Heart left ventricle (tissue), 16 donors: Measurements from ENCODE around the gene GATA5. TPM values are rescaled to one million over a fixed set of nuclear protein-coding genes. Genes with fewer than 3 reads are reported as not detected.
A peak's percentile ranks its signal among the peaks of the same experiment; 100 is the strongest.

Experiments used
- ATAC-seq, 4 donors: fragments of 200-7000 bp; cut with Tn5 transposase; one replicate each; pipeline ENCODE4 v1.9.1; 2020 to 2022; ENCODE audit warnings: moderate library complexity in 4 of 4, mild to moderate bottlenecking in 3 of 4, moderate number of reproducible peaks in 1 of 4
- DNase-seq, 5 donors: peaks; one replicate each; pipeline ENCODE4 v3.0.0-alpha.2; 2020
- H3K27ac ChIP-seq, 12 donors: fragments of 200-600 bp; sonication (generic) in 4 of 12; one replicate each; pipeline versions ENCODE4 v1.5.0 to v1.8.0; 2016 to 2022; ENCODE audit warnings: mild to moderate bottlenecking in 2 of 12
- H3K27me3 ChIP-seq, 9 donors: fragments of 200-600 bp; sonication (generic) in 2 of 9; one replicate each; pipeline versions ENCODE4 v1.5.1 to v1.8.0; 2016 to 2022; ENCODE audit warnings: mild to moderate bottlenecking in 3 of 9
- H3K36me3 ChIP-seq, 9 donors: fragments of 200-600 bp; sonication (generic) in 2 of 9; one replicate each; pipeline versions ENCODE4 v1.5.0 to v1.8.0; 2018 to 2022; ENCODE audit warnings: mild to moderate bottlenecking in 2 of 9
- H3K4me1 ChIP-seq, 12 donors: fragments of 200-600 bp; sonication (generic) in 4 of 12; one replicate each; pipeline versions ENCODE4 v1.5.0 to v1.8.0; 2016 to 2022; ENCODE audit warnings: mild to moderate bottlenecking in 3 of 12
- H3K4me3 ChIP-seq, 12 donors: fragments of 200-600 bp; sonication (generic) in 4 of 12; one replicate each; pipeline versions ENCODE4 v1.5.0 to v1.8.0; 2017 to 2022; ENCODE audit warnings: mild to moderate bottlenecking in 9 of 12, moderate library complexity in 4 of 12
- H3K9me3 ChIP-seq, 12 donors: fragments of 200-600 bp; sonication (generic) in 4 of 12; one replicate each; pipeline versions ENCODE4 v1.5.0 to v1.8.0; 2016 to 2022; ENCODE audit warnings: mild to moderate bottlenecking in 1 of 12
- CTCF ChIP-seq, 12 donors: fragments of 200-600 bp; sonication (generic) in 4 of 12; IDR thresholded peaks; one replicate each; pipeline versions ENCODE4 v1.5.0 to v1.8.0; 2018 to 2022; ENCODE audit warnings: antibody characterized with exemption in 12 of 12, mild to moderate bottlenecking in 5 of 12
- POLR2A ChIP-seq, 2 donors: fragments of 450-650 bp; IDR thresholded peaks; one replicate each; pipeline ENCODE4 v1.6.1; 2017; ENCODE audit warnings: antibody characterized with exemption in 2 of 2, mild to moderate bottlenecking in 2 of 2, moderate library complexity in 2 of 2
- WGBS, 4 donors: extraction: QIAGEN DNeasy Blood & Tissue Kit in 2 of 4; methylation state at CpG; one replicate each; pipeline versions ENCODE4 v1.1.5 to v1.1.7; 2013 to 2018; 5-methylcytosine and 5-hydroxymethylcytosine counted together
- intact Hi-C, 10 donors: fragments of 100-400 bp; cut with DNase I; formaldehyde crosslinking; loops; one replicate each; pipeline versions ENCODE4 v1.11.1 to v1.14.2; 2022
- polyA plus RNA-seq, 2 donors: library from polyadenylated mRNA; stranded (reverse); fragments of 200-250 nt; gene quantifications; one replicate each; pipeline ENCODE4 v1.2.3, GENCODE V29; 2013
- total RNA-seq, 9 donors: library from RNA; depleted of rRNA in 2 of 9; stranded (reverse); fragments of >200 nt in 2 of 9; fragmentation: NEBNext Ultra II Directional in 3 of 9; extraction: Animal tissue kit (Norgen Biotek cat#: 25700) in 3 of 9; gene quantifications; one replicate each; pipeline versions ENCODE4 v1.1.0 to v1.2.4, GENCODE V29; 2016 to 2023
- donor health status: ischemic (EF 13 %, LVEDD 7.1; RV severe dilation, severe dysfunction).
- donor health status: healthy with polysubstance abuse.
- donor health status: DM: no; HTN: yes; CAD: no.
- donor health status: DM: no; HTN: no; CAD: no.
- donor health status: ischemic (EF 25% LVEDD 6.9; RV normal size, moderate dysfunction).
- donor health status: ischemic (EF 25% LVEDD 5.7; RV mildly dilated, moderate dysfunction).
- donor health status: healthy.
- donor health status: DM: yes; HTN: yes; CAD: no.
- donor health status: ischemic (EF 35%, LVEDD 5.7; RV mildly dilated, moderate dysfunction).
- donor health status: nonischemic (EF 11% LVEDD 7.7; RV severe dilation, severe dysfunction).
- donor health status: DM: yes; HTN: yes; CAD: no.
- donor health status: PGD.
- donor health status: ischemic (EF 29% LVEDD 5.4; RV normal size, mild dysfunction).
- donor health status: nonischemic (EF 23%, LVEDD 6.1; RV moderate dilation, normal function).

Gene GATA5
- total and polyA plus RNA-seq, 11 donors = 0.21 to 7.4 (median 0.98) TPM

- no peak for DNase-seq
- TF ChIP-seq CTCF (IDR thresholded peaks at IDR 0.05) = no peak
- TF ChIP-seq POLR2A (IDR thresholded peaks at IDR 0.05) = no peak
- 80 to 91% (median 87%) methylated on average over 24 to 25 of the region's 25 CpGs for WGBS, 4 donors
- intact Hi-C loops = no loop called here
- Histone ChIP-seq H3K36me3 (no peaks in the 10 kb centered on the region), H3K9me3 (no peaks in the 10 kb centered on the region), H3K4me3 (no peak overlapping the region), H3K27me3 (peaks cover 0 to 12% (median 2%) of the 10 kb centered on the region in 9 donors), H3K4me1 (peaks cover 0 to 14% (median 4%) of the 10 kb centered on the region in 12 donors), H3K27ac (no peak overlapping the region)
- no peak for ATAC-seq
These were observed 12.0 kb downstream of the GATA5 start for GRCh38 chr20:62463651-62464424.

GRCh38 chr20:62462976-62463592, 12.7 kb downstream of the GATA5 start:
- intact Hi-C loops = no loop called here
- peaks cover 0 to 14% (median 4%) of the 10 kb centered on the region in 12 donors for H3K4me1 ChIP-seq
- H3K36me3 ChIP-seq = no peaks in the 10 kb centered on the region
- peaks cover 0 to 11% (median 4%) of the 10 kb centered on the region in 9 donors for H3K27me3 ChIP-seq
- WGBS, 4 donors = 71 to 83% (median 78%) methylated on average over 15 of the region's 15 CpGs
- H3K27ac ChIP-seq = no peak overlapping the region
- DNase-seq (no peak), ATAC-seq (no peak)
- no peak for TF ChIP-seq POLR2A (IDR thresholded peaks at IDR 0.05)
- no peak for TF ChIP-seq CTCF (IDR thresholded peaks at IDR 0.05)
- no peak overlapping the region for H3K4me3 ChIP-seq
- no peaks in the 10 kb centered on the region for H3K9me3 ChIP-seq

GRCh38 chr20:62461834-62462233, 14.0 kb downstream of the GATA5 start:
- H3K27me3 ChIP-seq = peaks cover 0 to 18% (median 4%) of the 10 kb centered on the region in 9 donors
- H3K4me1 ChIP-seq = peaks cover 0 to 14% (median 4%) of the 10 kb centered on the region in 12 donors
- 83 to 86% (median 85%) methylated on average over 3 to 13 of the region's 13 CpGs for WGBS, 4 donors
- no peaks in the 10 kb centered on the region for H3K9me3 ChIP-seq
- DNase-seq = no peak
- H3K36me3 ChIP-seq = no peaks in the 10 kb centered on the region
- ATAC-seq = no peak
- H3K27ac ChIP-seq = peak overlapping the region in 2 of 12 donors; percentile 34 to 49
- intact Hi-C loops = loop anchor here in 1 of 10 donors (1.0 kb wide), 1 partner anchor 13 kb away; the partner anchor contains the start of gene GATA5
- H3K4me3 ChIP-seq = no peak overlapping the region
- no peak for TF ChIP-seq CTCF (IDR thresholded peaks at IDR 0.05)
- no peak for TF ChIP-seq POLR2A (IDR thresholded peaks at IDR 0.05)

GRCh38 chr20:62461157-62461556, 14.6 kb downstream of the GATA5 start:
- ATAC-seq = peak; percentile 84 to 93 (median 86)
- peak overlapping the region in 4 of 12 donors; percentile 19 to 54 (median 51) for H3K27ac ChIP-seq
- DNase-seq = peak in 4 of 5 donors; percentile 55 to 79 (median 62)

More at GRCh38 chr20:62461157-62461556, 14.6 kb downstream of the GATA5 start:
- intact Hi-C loops = loop anchor here in 1 of 10 donors (1.0 kb wide), 1 partner anchor 14 kb away; the partner anchor contains the start of gene GATA5
- 27 to 38% (median 33%) methylated on average over 10 of the region's 10 CpGs for WGBS, 4 donors
- Histone ChIP-seq H3K36me3 (no peaks in the 10 kb centered on the region), H3K4me3 (no peak overlapping the region), H3K4me1 (peaks cover 0 to 14% (median 4%) of the 10 kb centered on the region in 12 donors), H3K9me3 (no peaks in the 10 kb centered on the region), H3K27me3 (peaks cover 0 to 22% (median 4%) of the 10 kb centered on the region in 9 donors)
- no peak for TF ChIP-seq POLR2A (IDR thresholded peaks at IDR 0.05)
- no peak for TF ChIP-seq CTCF (IDR thresholded peaks at IDR 0.05)
